Measurements from ENCODE around the gene ADAMTS13.

ADAMTS13 gene

DNA sequence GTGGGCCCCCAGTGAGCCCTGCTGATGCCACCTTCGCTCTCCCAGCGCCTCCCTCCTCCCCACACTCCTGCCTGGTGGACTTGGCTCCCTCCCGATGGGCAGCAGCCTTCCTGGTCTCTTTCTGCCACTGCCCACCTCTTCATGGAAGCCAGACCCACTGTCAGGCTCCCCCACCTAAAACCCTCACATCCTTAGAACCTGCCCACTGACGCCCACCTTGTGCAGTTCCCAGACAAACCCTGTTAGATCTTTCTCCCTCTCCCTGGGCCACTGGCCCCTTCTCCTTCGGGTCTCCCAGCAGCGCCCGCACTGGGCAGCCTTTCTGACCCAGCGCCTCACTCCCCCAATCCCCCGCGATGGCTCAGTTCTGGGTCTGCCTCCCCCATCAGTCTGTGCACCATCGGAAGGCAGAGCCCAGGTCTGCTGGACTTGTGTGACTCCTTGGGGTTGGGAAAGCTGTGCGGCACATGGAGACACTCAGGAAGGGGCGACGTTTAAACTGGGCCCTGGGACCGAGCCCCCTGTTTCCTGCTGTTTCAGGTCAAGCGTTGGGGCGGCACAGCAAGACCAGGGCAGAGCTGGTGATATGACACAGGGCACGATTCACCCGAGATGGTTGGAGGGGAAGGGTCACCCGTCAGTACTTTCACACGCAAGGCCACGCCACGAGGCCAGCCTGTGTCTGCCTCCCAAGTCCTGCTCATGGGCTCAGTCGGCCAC lies 85.2 kb downstream of the ADAMTS13 start:
- no peak for DNase-seq

DNA sequence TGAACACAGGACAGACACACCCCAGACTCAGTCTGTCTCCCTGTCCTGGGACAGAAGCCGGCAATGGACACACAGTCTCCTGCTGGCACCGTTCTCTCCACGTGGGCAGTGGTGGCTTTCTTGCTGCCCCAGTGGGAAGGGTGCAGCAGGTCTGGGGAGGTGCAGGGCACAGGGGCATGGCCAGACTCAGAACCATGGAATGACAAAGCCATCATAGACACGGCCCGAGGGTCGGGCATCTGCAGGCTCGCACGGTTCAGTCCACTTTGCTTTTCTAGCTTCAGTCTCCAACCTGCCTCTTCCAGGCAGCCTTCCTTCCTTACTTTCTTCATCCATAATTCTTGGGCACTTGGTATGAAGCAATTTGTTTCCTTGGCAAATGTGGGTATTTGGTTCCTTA lies 85.9 kb downstream of the ADAMTS13 start:
- DNase-seq: no peak

All from hypothalamus (tissue), 51 donors.